ENCODE measurements around the gene DAGLA. TPM values are rescaled to one million over a fixed set of nuclear protein-coding genes. Genes with fewer than 3 reads are reported as not detected.

DAGLA gene
- polyA plus RNA-seq, 1 experiment, result 2.5 TPM

- DNase-seq (ENCODE audit: low read depth), result no peak
- TF ChIP-seq CTCF (IDR thresholded peaks at IDR 0.05; ENCODE audit: insufficient read depth, low read depth, low read length), result peak; percentile 32
- peak within 1 kb of the TSS; percentile 39 for H3K4me3 ChIP-seq (ENCODE audit: low read depth, low read length)
- no peaks in the 10 kb centered on the region; the same call in 1 of the 2 replicates for H3K27me3 ChIP-seq (ENCODE audit: control insufficient read depth, insufficient read depth, low read length)
- no peaks in the 10 kb centered on the region for H3K36me3 ChIP-seq (ENCODE audit: control insufficient read depth, insufficient read depth, low read length)
- POLR2A ChIA-PET, result no interaction called here
- CTCF ChIA-PET, result interaction anchor here (0.8 to 6.5 kb wide), 11 partner anchors 9 to 356 kb away, joined by 3 to 68 read pairs (median 4); no protein-coding TSS in a partner anchor
Observed at GRCh38 chr11:61752117-61752924, 72.1 kb downstream of the DAGLA start, which contains the start of gene MYRF. TSS of gene MYRF (plus strand) at chr11:61752636. CDS start at chr11:61752745, 109 bp downstream.

GRCh38 chr11:61752925-61753521, 72.8 kb downstream of the DAGLA start:
- no peak for TF ChIP-seq CTCF (IDR thresholded peaks at IDR 0.05; ENCODE audit: insufficient read depth, low read depth, low read length)
- DNase-seq (ENCODE audit: low read depth), result no peak
- no peaks in the 10 kb centered on the region; the same call in 1 of the 2 replicates for H3K27me3 ChIP-seq (ENCODE audit: control insufficient read depth, insufficient read depth, low read length)
- peak overlapping the region; percentile 25 for H3K4me3 ChIP-seq (ENCODE audit: low read depth, low read length)
- ChIA-PET POLR2A (no interaction called here), CTCF (interaction anchor here (0.7 to 2.1 kb wide), 13 partner anchors 8 to 355 kb away, joined by 3 to 5 read pairs (median 3); no protein-coding TSS in a partner anchor)
- H3K36me3 ChIP-seq (ENCODE audit: control insufficient read depth, insufficient read depth, low read length), result no peaks in the 10 kb centered on the region

- DNase-seq (ENCODE audit: low read depth), result no peak
- no peak for TF ChIP-seq CTCF (IDR thresholded peaks at IDR 0.05; ENCODE audit: insufficient read depth, low read depth, low read length)
- Histone ChIP-seq H3K4me3 (ENCODE audit: low read depth, low read length) (no peak overlapping the region), H3K36me3 (ENCODE audit: control insufficient read depth, insufficient read depth, low read length) (no peaks in the 10 kb centered on the region), H3K27me3 (ENCODE audit: control insufficient read depth, insufficient read depth, low read length) (no peaks in the 10 kb centered on the region; the same call in 1 of the 2 replicates)
- ChIA-PET POLR2A (no interaction called here), CTCF (interaction anchor here (0.7 to 2.1 kb wide), 12 partner anchors 8 to 354 kb away, joined by 3 to 5 read pairs (median 3); no protein-coding TSS in a partner anchor)
Observed at GRCh38 chr11:61753672-61754071, 73.5 kb downstream of the DAGLA start.

- ChIA-PET POLR2A (no interaction called here), CTCF (interaction anchor here (0.7 to 2.1 kb wide), 5 partner anchors 11 to 116 kb away, joined by 3 to 5 read pairs (median 3); no protein-coding TSS in a partner anchor)
- H3K27me3 ChIP-seq (ENCODE audit: control insufficient read depth, insufficient read depth, low read length), result no peaks in the 10 kb centered on the region; the same call in 1 of the 2 replicates
- DNase-seq (ENCODE audit: low read depth), result no peak
- no peak overlapping the region for H3K4me3 ChIP-seq (ENCODE audit: low read depth, low read length)
- TF ChIP-seq CTCF (IDR thresholded peaks at IDR 0.05; ENCODE audit: insufficient read depth, low read depth, low read length), result no peak
- H3K36me3 ChIP-seq (ENCODE audit: control insufficient read depth, insufficient read depth, low read length), result no peaks in the 10 kb centered on the region
Observed at GRCh38 chr11:61754534-61755482, 74.6 kb downstream of the DAGLA start.

Data from BJ (cell line).